ENCODE results near the gene MATK. TPM values are rescaled to one million over a fixed set of nuclear protein-coding genes. Genes with fewer than 3 reads are reported as not detected.

MATK gene
- total and polyA plus RNA-seq, 2 donors (not counting 1 experiment from before 2014, with no cell fraction given) = 1.3 to 8.2 TPM

DNA sequence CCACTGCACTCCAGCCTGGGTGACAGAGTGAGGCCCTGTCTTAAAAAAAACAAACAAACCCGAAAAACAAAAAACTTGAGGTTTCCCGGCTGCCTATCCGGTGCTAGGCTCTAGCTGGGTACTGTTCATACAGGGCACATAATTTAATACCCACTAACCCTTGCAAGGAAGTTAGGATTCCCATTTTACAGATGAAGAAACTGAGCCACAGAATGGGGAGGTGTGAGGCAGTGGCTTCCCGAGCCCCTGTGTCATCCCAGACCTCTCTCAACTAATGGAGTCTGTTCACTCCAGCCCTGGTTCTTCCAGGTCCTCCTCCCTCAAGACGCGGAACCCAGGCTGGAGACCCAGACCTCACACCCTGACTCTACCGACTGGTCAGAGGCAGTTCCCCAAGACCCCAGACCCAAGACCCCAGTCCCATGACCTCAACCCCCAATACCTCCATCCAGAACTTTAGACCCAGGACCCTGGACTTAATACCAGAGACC is 25.3 kb downstream of the MATK start:
- Histone ChIP-seq H3K4me3 (ENCODE audit: control extremely low read depth in 1 of 5, extremely low read depth in 1 of 5, insufficient read depth in 1 of 5, low read depth in 2 of 5, low read length in 4 of 5) (peak overlapping the region; percentile 69 to 99 (median 84)), H3K36me3 (replicated peaks in 1 of 2; ENCODE audit: control extremely low read depth in 1 of 2, control insufficient read depth in 1 of 2, extremely low read depth in 1 of 2, insufficient read depth in 2 of 2, low read length in 1 of 2) (peaks cover 0 to 18% of the 10 kb centered on the region in 2 experiments), H3K9ac (ENCODE audit: low read length) (peak overlapping the region; percentile 87), H4K20me1 (ENCODE audit: control insufficient read depth, insufficient read depth, low read length, poor library complexity, severe bottlenecking) (peaks cover 13% of the 10 kb centered on the region), H3K27me3 (replicated peaks in 1 of 4; ENCODE audit: control extremely low read depth in 1 of 4, control insufficient read depth in 3 of 4, insufficient read depth in 4 of 4, low read length in 3 of 4) (no peaks in the 10 kb centered on the region), H3K9me3 (ENCODE audit: control extremely low read depth in 1 of 3, control insufficient read depth in 2 of 3, insufficient read depth in 1 of 3, low read length in 2 of 3) (peaks cover 0 to 3% (median 0%) of the 10 kb centered on the region in 3 donors), H3K4me1 (ENCODE audit: control insufficient read depth in 2 of 2, insufficient read depth in 2 of 2, low read length in 2 of 2) (peaks cover 25 to 35% of the 10 kb centered on the region in 2 donors), H3K27ac (ENCODE audit: low read length in 2 of 2) (peak overlapping the region; percentile 79 to 95), H3K79me2 (ENCODE audit: control insufficient read depth, insufficient read depth, low read length) (peaks cover 52% of the 10 kb centered on the region), H3K4me2 (replicated peaks; ENCODE audit: low read depth, low read length, poor library complexity, severe bottlenecking) (peak overlapping the region; percentile 95), H2AFZ (ENCODE audit: insufficient read depth, low read depth, low read length, poor library complexity, severe bottlenecking) (peak overlapping the region; percentile 77)
- no peaks in the 10 kb centered on the region for H3K9me3 Mint-ChIP-seq (ENCODE audit: insufficient read depth)
- ChIA-PET CTCF (interaction anchor here (0.6 to 2.4 kb wide), 4 partner anchors 61 to 227 kb away, joined by 3 to 10 read pairs (median 4); partner anchors contain the start of gene DAPK3), POLR2A (interaction anchor here (0.6 kb wide), 1 partner anchor 80 kb away, joined by 4 read pairs; no protein-coding TSS in a partner anchor)
- peaks cover 39% of the 10 kb centered on the region for H3K4me1 Mint-ChIP-seq
- DNase-seq (no peak), ATAC-seq (ENCODE audit: low read depth) (no peak)
- TF ChIP-seq EZH2 (IDR thresholded peaks at IDR 0.05; ENCODE audit: borderline replicate concordance, insufficient read depth, low read depth, low read length, poor library complexity, severe bottlenecking) = no peak
- TF ChIP-seq, protein P1, sequence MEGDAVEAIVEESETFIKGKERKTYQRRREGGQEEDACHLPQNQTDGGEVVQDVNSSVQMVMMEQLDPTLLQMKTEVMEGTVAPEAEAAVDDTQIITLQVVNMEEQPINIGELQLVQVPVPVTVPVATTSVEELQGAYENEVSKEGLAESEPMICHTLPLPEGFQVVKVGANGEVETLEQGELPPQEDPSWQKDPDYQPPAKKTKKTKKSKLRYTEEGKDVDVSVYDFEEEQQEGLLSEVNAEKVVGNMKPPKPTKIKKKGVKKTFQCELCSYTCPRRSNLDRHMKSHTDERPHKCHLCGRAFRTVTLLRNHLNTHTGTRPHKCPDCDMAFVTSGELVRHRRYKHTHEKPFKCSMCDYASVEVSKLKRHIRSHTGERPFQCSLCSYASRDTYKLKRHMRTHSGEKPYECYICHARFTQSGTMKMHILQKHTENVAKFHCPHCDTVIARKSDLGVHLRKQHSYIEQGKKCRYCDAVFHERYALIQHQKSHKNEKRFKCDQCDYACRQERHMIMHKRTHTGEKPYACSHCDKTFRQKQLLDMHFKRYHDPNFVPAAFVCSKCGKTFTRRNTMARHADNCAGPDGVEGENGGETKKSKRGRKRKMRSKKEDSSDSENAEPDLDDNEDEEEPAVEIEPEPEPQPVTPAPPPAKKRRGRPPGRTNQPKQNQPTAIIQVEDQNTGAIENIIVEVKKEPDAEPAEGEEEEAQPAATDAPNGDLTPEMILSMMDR (IDR thresholded peaks at IDR 0.05) = no peak
- peak overlapping the region; percentile 94 for H3K27ac Mint-ChIP-seq
- no peaks in the 10 kb centered on the region for H3K27me3 Mint-ChIP-seq
- peak overlapping the region; percentile 94 for H3K4me3 Mint-ChIP-seq
- 18% methylated on average over 4 of the region's 7 CpGs for WGBS (ENCODE audit: insufficient coverage)
- intact Hi-C loops (cut with micrococcal nuclease) = loop anchor here (1.0 to 10.0 kb wide), 9 partner anchors 40 to 1924 kb away; partner anchors contain the start of genes CHAF1A, DPP9, EEF2 and FZR1

Data from B cell (primary cell).